UCSD-AML1 (cell line): ENCODE measurements around the gene APOB.

Experiments
- DNase-seq: peaks from one replicate; lab custom pipeline; 2025; ENCODE audit not compliant: unreplicated experiment; lab: John Stamatoyannopoulos, UW

Gene APOB

DNA sequence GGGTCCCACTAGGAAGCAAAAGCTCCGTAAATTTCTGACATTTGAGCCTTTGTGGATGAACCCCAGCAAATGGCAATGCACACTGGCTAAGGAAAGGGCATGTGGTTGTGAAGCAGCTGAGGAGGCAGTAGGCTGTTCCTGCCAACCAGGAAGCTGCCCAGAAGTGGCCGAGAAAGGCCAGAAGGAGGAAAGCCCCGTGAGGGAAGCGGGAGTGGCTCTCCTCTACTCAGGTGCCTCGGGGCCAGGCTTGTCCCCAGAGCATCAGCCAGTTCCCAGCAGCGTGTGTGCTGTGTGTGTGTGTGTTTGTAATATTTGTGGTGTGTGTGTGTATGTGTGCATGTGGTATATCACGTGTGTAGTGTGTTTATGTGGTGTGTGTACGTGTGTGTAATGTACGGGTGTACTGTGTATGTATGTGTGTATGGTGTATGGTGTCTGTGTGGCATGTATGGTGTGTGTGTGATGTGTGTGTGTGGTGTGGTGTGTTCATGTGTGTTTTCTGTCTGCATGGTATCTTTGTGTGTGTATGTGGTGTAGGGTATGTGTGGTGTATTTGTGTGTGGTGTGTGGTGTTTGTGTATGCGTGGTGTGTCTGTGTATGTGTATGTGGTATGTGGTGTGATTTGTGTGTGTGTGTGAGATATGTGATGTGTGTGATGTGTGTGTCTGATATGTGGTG is 90.6 kb downstream of the APOB start:
- no peak for DNase-seq
